Nephron progenitor cell (in vitro differentiated cells): Measurements from ENCODE around the gene SLC44A4.
"Not testable (repeated sequence)": the region's sequence is repeated elsewhere in the genome, so short reads cannot be mapped to it uniquely, and the experiment has no call there.

Source experiments
- DNase-seq: peaks from one replicate; pipeline ENCODE4 v3.0.0; 2021
- H3K27ac Mint-ChIP-seq: 2 replicates; pipeline ENCODE4 v1.8.0; 2021; ENCODE audit warnings: mild to moderate bottlenecking, moderate library complexity, mixed read lengths
- H3K27me3 Mint-ChIP-seq: 2 replicates; pipeline ENCODE4 v1.8.0; 2021; ENCODE audit warnings: mild to moderate bottlenecking, low read depth, mixed read lengths; ENCODE audit not compliant: poor library complexity
- H3K36me3 Mint-ChIP-seq: 2 replicates; pipeline ENCODE4 v1.8.0; 2021; ENCODE audit warnings: low read depth, mixed read lengths
- H3K4me1 Mint-ChIP-seq: 2 replicates; pipeline ENCODE4 v1.8.0; 2021; ENCODE audit warnings: mixed read lengths
- H3K4me3 Mint-ChIP-seq: 2 replicates; pipeline ENCODE4 v1.8.0; 2021; ENCODE audit warnings: mild to moderate bottlenecking, moderate library complexity, mixed read lengths
- H3K9me3 Mint-ChIP-seq: 2 replicates; pipeline ENCODE4 v1.8.0; 2021; ENCODE audit warnings: mild to moderate bottlenecking, moderate library complexity, mixed read lengths
- CTCF ChIP-seq: fragments of 200-600 bp; sonication (generic); IDR thresholded peaks from 2 replicates; pipeline ENCODE4 v1.5.0; 2021; ENCODE audit warnings: antibody characterized with exemption

The SLC44A4 gene

GRCh38 chr6:31861919-31862343, 16.9 kb downstream of the SLC44A4 start:
- peaks cover 12% of the 10 kb centered on the region for H3K27me3 Mint-ChIP-seq
- H3K4me1 Mint-ChIP-seq, result peaks cover 38% of the 10 kb centered on the region
- TF ChIP-seq CTCF, result no peak
- H3K36me3 Mint-ChIP-seq, result peaks cover 29% of the 10 kb centered on the region
- peak overlapping the region; percentile 72 for H3K27ac Mint-ChIP-seq
- DNase-seq, result no peak
- peaks cover under 1% of the 10 kb centered on the region for H3K9me3 Mint-ChIP-seq
- H3K4me3 Mint-ChIP-seq, result peak overlapping the region; percentile 91

GRCh38 chr6:31861150-31861549, 17.6 kb downstream of the SLC44A4 start:
- Mint-ChIP-seq H3K36me3 (peaks cover 35% of the 10 kb centered on the region), H3K9me3 (peaks cover 7% of the 10 kb centered on the region), H3K27ac (no peak overlapping the region), H3K4me3 (peak overlapping the region; percentile 91), H3K27me3 (peaks cover 12% of the 10 kb centered on the region), H3K4me1 (peaks cover 33% of the 10 kb centered on the region)
- TF ChIP-seq CTCF, result no peak
- no peak for DNase-seq

GRCh38 chr6:31860349-31860748, 18.4 kb downstream of the SLC44A4 start:
- Mint-ChIP-seq H3K36me3 (peaks cover 42% of the 10 kb centered on the region), H3K4me3 (peak overlapping the region; percentile 58)
- no peak for DNase-seq

GRCh38 chr6:31859923-31860322, 18.9 kb downstream of the SLC44A4 start:
- H3K36me3 Mint-ChIP-seq, result peaks cover 45% of the 10 kb centered on the region
- no peak for DNase-seq
- H3K27ac Mint-ChIP-seq, result peak overlapping the region; percentile 29
- H3K4me1 Mint-ChIP-seq, result peaks cover 21% of the 10 kb centered on the region
- peaks cover 9% of the 10 kb centered on the region for H3K27me3 Mint-ChIP-seq
- TF ChIP-seq CTCF, result no peak
- H3K9me3 Mint-ChIP-seq, result peaks cover 18% of the 10 kb centered on the region
- peak overlapping the region; percentile 58 for H3K4me3 Mint-ChIP-seq

More at GRCh38 chr6:31860349-31860748, 18.4 kb downstream of the SLC44A4 start:
- Mint-ChIP-seq H3K4me1 (peaks cover 25% of the 10 kb centered on the region), H3K27ac (peak overlapping the region; percentile 29), H3K27me3 (peaks cover 9% of the 10 kb centered on the region), H3K9me3 (peaks cover 14% of the 10 kb centered on the region)
- TF ChIP-seq CTCF, result no peak

GRCh38 chr6:31858707-31859106, 20.1 kb downstream of the SLC44A4 start:
- Mint-ChIP-seq H3K4me1 (peaks cover 12% of the 10 kb centered on the region), H3K4me3 (no peak overlapping the region), H3K27me3 (peaks cover 9% of the 10 kb centered on the region), H3K36me3 (peaks cover 45% of the 10 kb centered on the region), H3K9me3 (peaks cover 18% of the 10 kb centered on the region), H3K27ac (no peak overlapping the region)
- no peak for DNase-seq
- TF ChIP-seq CTCF, result no peak

GRCh38 chr6:31857774-31858173, 21.0 kb downstream of the SLC44A4 start:
- H3K4me3 Mint-ChIP-seq, H3K27me3 Mint-ChIP-seq, DNase-seq: not testable (repeated sequence)
- Mint-ChIP-seq H3K9me3 (peaks cover 21% of the 10 kb centered on the region), H3K27ac (peak overlapping the region; percentile 3), H3K36me3 (peaks cover 47% of the 10 kb centered on the region), H3K4me1 (peaks cover 12% of the 10 kb centered on the region)

- not testable (repeated sequence) for H3K4me3 Mint-ChIP-seq, DNase-seq
Observed at GRCh38 chr6:31851980-31852718, 26.6 kb downstream of the SLC44A4 start.

More at GRCh38 chr6:31851980-31852718, 26.6 kb downstream of the SLC44A4 start:
- H3K27ac Mint-ChIP-seq, H3K27me3 Mint-ChIP-seq: not testable (repeated sequence)
- Mint-ChIP-seq H3K9me3 (peaks cover 25% of the 10 kb centered on the region), H3K4me1 (peaks cover 12% of the 10 kb centered on the region), H3K36me3 (peaks cover 30% of the 10 kb centered on the region)
